ENCODE measurements around the gene KIF1B.
"Not testable (repeated sequence)": the region's sequence is repeated elsewhere in the genome, so short reads cannot be mapped to it uniquely, and the experiment has no call there.

Gene KIF1B

GRCh38 chr1:10242811-10243210, 32.4 kb downstream of the KIF1B start:
- no peaks in the 10 kb centered on the region for H3K79me2 ChIP-seq (ENCODE audit: insufficient read depth, low read length)
- no peak overlapping the region for H3K4me2 ChIP-seq (ENCODE audit: insufficient read depth, low read length)
- no peak for ATAC-seq (ENCODE audit: insufficient read depth, low read depth)
- H3K4me1 ChIP-seq (ENCODE audit: insufficient read depth, low read length): no peaks in the 10 kb centered on the region
- no peaks in the 10 kb centered on the region for H4K20me1 ChIP-seq (ENCODE audit: insufficient read depth, low read length)
- no peaks in the 10 kb centered on the region for H3K9me3 ChIP-seq (ENCODE audit: insufficient read depth, low read length, severe bottlenecking)
- no peak overlapping the region for H2AFZ ChIP-seq (ENCODE audit: low read depth, low read length)
- no peak for DNase-seq
- H3K36me3 ChIP-seq (ENCODE audit: insufficient read depth, low read length): no peaks in the 10 kb centered on the region
- TF ChIP-seq, protein P1, sequence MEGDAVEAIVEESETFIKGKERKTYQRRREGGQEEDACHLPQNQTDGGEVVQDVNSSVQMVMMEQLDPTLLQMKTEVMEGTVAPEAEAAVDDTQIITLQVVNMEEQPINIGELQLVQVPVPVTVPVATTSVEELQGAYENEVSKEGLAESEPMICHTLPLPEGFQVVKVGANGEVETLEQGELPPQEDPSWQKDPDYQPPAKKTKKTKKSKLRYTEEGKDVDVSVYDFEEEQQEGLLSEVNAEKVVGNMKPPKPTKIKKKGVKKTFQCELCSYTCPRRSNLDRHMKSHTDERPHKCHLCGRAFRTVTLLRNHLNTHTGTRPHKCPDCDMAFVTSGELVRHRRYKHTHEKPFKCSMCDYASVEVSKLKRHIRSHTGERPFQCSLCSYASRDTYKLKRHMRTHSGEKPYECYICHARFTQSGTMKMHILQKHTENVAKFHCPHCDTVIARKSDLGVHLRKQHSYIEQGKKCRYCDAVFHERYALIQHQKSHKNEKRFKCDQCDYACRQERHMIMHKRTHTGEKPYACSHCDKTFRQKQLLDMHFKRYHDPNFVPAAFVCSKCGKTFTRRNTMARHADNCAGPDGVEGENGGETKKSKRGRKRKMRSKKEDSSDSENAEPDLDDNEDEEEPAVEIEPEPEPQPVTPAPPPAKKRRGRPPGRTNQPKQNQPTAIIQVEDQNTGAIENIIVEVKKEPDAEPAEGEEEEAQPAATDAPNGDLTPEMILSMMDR (IDR thresholded peaks at IDR 0.05; ENCODE audit: borderline replicate concordance, extremely low read depth, low read length, poor library complexity, severe bottlenecking): no peak
- no peak overlapping the region for H3K9ac ChIP-seq (ENCODE audit: low read depth, low read length)
- H3K27me3 ChIP-seq (ENCODE audit: insufficient read depth, low read length, poor library complexity): no peaks in the 10 kb centered on the region
- no peak overlapping the region for H3K4me3 ChIP-seq (ENCODE audit: low read depth in 1 of 2, low read length in 2 of 2)
- no peak overlapping the region for H3K27ac ChIP-seq (ENCODE audit: low read length)

DNA sequence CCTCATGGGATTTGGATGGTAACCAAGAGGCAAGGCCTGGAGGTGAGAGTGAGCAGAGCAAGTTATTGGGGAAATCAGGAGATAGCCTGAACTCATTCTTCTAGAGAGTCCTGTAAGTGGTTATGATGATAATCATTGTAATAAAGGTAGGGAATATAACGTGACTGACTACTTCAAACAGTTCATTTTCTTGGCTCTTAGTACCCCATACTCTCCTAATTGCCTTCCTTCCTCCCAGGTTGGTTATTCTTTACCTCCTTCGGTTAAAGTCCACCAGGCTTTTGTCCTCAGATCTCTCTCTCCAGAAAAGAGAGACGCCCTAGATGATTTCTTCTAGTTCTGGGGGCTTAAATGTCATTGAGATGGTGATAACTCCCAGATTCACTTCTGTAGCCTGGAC, 35.3 kb downstream of the KIF1B start:
- Histone ChIP-seq H3K27ac (ENCODE audit: low read length) (no peak overlapping the region), H3K9ac (ENCODE audit: low read depth, low read length) (no peak overlapping the region), H2AFZ (ENCODE audit: low read depth, low read length) (no peak overlapping the region), H3K79me2 (ENCODE audit: insufficient read depth, low read length) (0 out of 2 replicates have a peak, but pooled peaks cover 4% of the 10 kb centered on the region), H3K9me3 (ENCODE audit: insufficient read depth, low read length, severe bottlenecking) (no peaks in the 10 kb centered on the region), H3K36me3 (ENCODE audit: insufficient read depth, low read length) (no peaks in the 10 kb centered on the region), H3K27me3 (ENCODE audit: insufficient read depth, low read length, poor library complexity) (no peaks in the 10 kb centered on the region), H4K20me1 (ENCODE audit: insufficient read depth, low read length) (0 out of 2 replicates have a peak, but pooled peaks cover 3% of the 10 kb centered on the region), H3K4me3 (ENCODE audit: low read depth in 1 of 2, low read length in 2 of 2) (no peak overlapping the region), H3K4me2 (ENCODE audit: insufficient read depth, low read length) (no peak overlapping the region), H3K4me1 (ENCODE audit: insufficient read depth, low read length) (no peaks in the 10 kb centered on the region)
- no peak for TF ChIP-seq EZH2 (IDR thresholded peaks at IDR 0.05; ENCODE audit: borderline replicate concordance, low read depth, low read length, severe bottlenecking)
- no peak for ATAC-seq (ENCODE audit: insufficient read depth, low read depth)
- DNase-seq: no peak

GRCh38 chr1:10249808-10250457, 39.6 kb downstream of the KIF1B start:
- Histone ChIP-seq H3K4me1 (ENCODE audit: insufficient read depth, low read length) (no peaks in the 10 kb centered on the region), H4K20me1 (ENCODE audit: insufficient read depth, low read length) (0 out of 2 replicates have a peak, but pooled peaks cover 3% of the 10 kb centered on the region), H3K27ac (ENCODE audit: low read length) (no peak overlapping the region), H3K36me3 (ENCODE audit: insufficient read depth, low read length) (no peaks in the 10 kb centered on the region), H3K4me2 (ENCODE audit: insufficient read depth, low read length) (no peak overlapping the region), H3K9ac (ENCODE audit: low read depth, low read length) (no peak overlapping the region), H3K79me2 (ENCODE audit: insufficient read depth, low read length) (0 out of 2 replicates have a peak, but pooled peaks cover 4% of the 10 kb centered on the region), H3K9me3 (ENCODE audit: insufficient read depth, low read length, severe bottlenecking) (no peaks in the 10 kb centered on the region), H2AFZ (ENCODE audit: low read depth, low read length) (no peak overlapping the region), H3K4me3 (ENCODE audit: low read depth in 1 of 2, low read length in 2 of 2) (no peak overlapping the region), H3K27me3 (ENCODE audit: insufficient read depth, low read length, poor library complexity) (no peaks in the 10 kb centered on the region)
- ATAC-seq (ENCODE audit: insufficient read depth, low read depth) (no peak), DNase-seq (no peak)
- TF ChIP-seq, protein P1 (IDR thresholded peaks at IDR 0.05; ENCODE audit: borderline replicate concordance, extremely low read depth, low read length, poor library complexity, severe bottlenecking): no peak
- TF ChIP-seq EZH2 (IDR thresholded peaks at IDR 0.05; ENCODE audit: borderline replicate concordance, low read depth, low read length, severe bottlenecking): no peak

- no peak overlapping the region for H3K4me2 ChIP-seq (ENCODE audit: insufficient read depth, low read length)
- H4K20me1 ChIP-seq (ENCODE audit: insufficient read depth, low read length): 0 out of 2 replicates have a peak, but pooled peaks cover 3% of the 10 kb centered on the region
- H3K4me1 ChIP-seq (ENCODE audit: insufficient read depth, low read length): no peaks in the 10 kb centered on the region
- H3K27me3 ChIP-seq (ENCODE audit: insufficient read depth, low read length, poor library complexity): no peaks in the 10 kb centered on the region
- no peaks in the 10 kb centered on the region for H3K36me3 ChIP-seq (ENCODE audit: insufficient read depth, low read length)
- H3K27ac ChIP-seq (ENCODE audit: low read length): no peak overlapping the region
- H2AFZ ChIP-seq (ENCODE audit: low read depth, low read length): no peak overlapping the region
- TF ChIP-seq, protein P1 (IDR thresholded peaks at IDR 0.05; ENCODE audit: borderline replicate concordance, extremely low read depth, low read length, poor library complexity, severe bottlenecking): no peak
- TF ChIP-seq EZH2 (IDR thresholded peaks at IDR 0.05; ENCODE audit: borderline replicate concordance, low read depth, low read length, severe bottlenecking): no peak
- no peak overlapping the region for H3K4me3 ChIP-seq (ENCODE audit: low read depth in 1 of 2, low read length in 2 of 2)
- ATAC-seq (ENCODE audit: insufficient read depth, low read depth) (no peak), DNase-seq (no peak)
- H3K79me2 ChIP-seq (ENCODE audit: insufficient read depth, low read length): 0 out of 2 replicates have a peak, but pooled peaks cover 4% of the 10 kb centered on the region
- no peaks in the 10 kb centered on the region for H3K9me3 ChIP-seq (ENCODE audit: insufficient read depth, low read length, severe bottlenecking)
- no peak overlapping the region for H3K9ac ChIP-seq (ENCODE audit: low read depth, low read length)
Observed at GRCh38 chr1:10250663-10251062, 40.3 kb downstream of the KIF1B start.

- H3K4me3 ChIP-seq (ENCODE audit: low read depth in 1 of 2, low read length in 2 of 2); H2AFZ ChIP-seq (ENCODE audit: low read depth, low read length); H3K27ac ChIP-seq (ENCODE audit: low read length); H3K4me1 ChIP-seq (ENCODE audit: insufficient read depth, low read length); DNase-seq; H3K27me3 ChIP-seq (ENCODE audit: insufficient read depth, low read length, poor library complexity); ATAC-seq (ENCODE audit: insufficient read depth, low read depth); H3K4me2 ChIP-seq (ENCODE audit: insufficient read depth, low read length); H3K9ac ChIP-seq (ENCODE audit: low read depth, low read length); H3K36me3 ChIP-seq (ENCODE audit: insufficient read depth, low read length); H4K20me1 ChIP-seq (ENCODE audit: insufficient read depth, low read length); H3K9me3 ChIP-seq (ENCODE audit: insufficient read depth, low read length, severe bottlenecking); H3K79me2 ChIP-seq (ENCODE audit: insufficient read depth, low read length): not testable (repeated sequence)
Observed at GRCh38 chr1:10251325-10252108, 41.1 kb downstream of the KIF1B start.
